ENCODE data around the gene SELENOO.

DNA sequence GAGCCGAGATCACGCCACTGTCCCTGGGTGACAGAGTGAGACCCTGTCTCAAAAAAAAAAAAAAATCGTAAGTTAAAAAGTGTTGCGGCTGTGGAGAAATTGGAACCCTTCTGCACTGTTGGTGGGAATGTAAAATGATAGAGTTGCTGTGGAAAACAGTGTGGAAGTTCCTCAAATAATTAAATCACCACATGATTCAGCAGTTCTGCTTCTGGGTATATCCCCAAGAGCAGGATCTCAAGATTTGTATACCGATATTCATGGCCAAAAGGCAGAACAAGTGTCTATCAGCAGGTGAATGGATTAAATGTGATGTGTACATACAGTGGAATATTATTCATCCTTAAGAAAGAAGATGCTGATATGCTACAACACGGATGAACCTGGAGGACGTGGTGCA is 3.8 kb downstream of the SELENOO start:
- TF ChIP-seq, protein P1, sequence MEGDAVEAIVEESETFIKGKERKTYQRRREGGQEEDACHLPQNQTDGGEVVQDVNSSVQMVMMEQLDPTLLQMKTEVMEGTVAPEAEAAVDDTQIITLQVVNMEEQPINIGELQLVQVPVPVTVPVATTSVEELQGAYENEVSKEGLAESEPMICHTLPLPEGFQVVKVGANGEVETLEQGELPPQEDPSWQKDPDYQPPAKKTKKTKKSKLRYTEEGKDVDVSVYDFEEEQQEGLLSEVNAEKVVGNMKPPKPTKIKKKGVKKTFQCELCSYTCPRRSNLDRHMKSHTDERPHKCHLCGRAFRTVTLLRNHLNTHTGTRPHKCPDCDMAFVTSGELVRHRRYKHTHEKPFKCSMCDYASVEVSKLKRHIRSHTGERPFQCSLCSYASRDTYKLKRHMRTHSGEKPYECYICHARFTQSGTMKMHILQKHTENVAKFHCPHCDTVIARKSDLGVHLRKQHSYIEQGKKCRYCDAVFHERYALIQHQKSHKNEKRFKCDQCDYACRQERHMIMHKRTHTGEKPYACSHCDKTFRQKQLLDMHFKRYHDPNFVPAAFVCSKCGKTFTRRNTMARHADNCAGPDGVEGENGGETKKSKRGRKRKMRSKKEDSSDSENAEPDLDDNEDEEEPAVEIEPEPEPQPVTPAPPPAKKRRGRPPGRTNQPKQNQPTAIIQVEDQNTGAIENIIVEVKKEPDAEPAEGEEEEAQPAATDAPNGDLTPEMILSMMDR (conservative IDR thresholded peaks at IDR 0.05; ENCODE audit: low read depth, low read length): no peak
- TF ChIP-seq EZH2 (IDR thresholded peaks at IDR 0.05; ENCODE audit: low read length, unreplicated experiment): no peak
- no peak for TF ChIP-seq EZH2phosphoT487 (IDR thresholded peaks at IDR 0.05; ENCODE audit: borderline replicate concordance, low read length)

All from PC-3 (cell line).